ENCODE data around the gene SMIM45.
A peak's percentile ranks its signal among the peaks of the same experiment; 100 is the strongest.

Gene SMIM45

DNA sequence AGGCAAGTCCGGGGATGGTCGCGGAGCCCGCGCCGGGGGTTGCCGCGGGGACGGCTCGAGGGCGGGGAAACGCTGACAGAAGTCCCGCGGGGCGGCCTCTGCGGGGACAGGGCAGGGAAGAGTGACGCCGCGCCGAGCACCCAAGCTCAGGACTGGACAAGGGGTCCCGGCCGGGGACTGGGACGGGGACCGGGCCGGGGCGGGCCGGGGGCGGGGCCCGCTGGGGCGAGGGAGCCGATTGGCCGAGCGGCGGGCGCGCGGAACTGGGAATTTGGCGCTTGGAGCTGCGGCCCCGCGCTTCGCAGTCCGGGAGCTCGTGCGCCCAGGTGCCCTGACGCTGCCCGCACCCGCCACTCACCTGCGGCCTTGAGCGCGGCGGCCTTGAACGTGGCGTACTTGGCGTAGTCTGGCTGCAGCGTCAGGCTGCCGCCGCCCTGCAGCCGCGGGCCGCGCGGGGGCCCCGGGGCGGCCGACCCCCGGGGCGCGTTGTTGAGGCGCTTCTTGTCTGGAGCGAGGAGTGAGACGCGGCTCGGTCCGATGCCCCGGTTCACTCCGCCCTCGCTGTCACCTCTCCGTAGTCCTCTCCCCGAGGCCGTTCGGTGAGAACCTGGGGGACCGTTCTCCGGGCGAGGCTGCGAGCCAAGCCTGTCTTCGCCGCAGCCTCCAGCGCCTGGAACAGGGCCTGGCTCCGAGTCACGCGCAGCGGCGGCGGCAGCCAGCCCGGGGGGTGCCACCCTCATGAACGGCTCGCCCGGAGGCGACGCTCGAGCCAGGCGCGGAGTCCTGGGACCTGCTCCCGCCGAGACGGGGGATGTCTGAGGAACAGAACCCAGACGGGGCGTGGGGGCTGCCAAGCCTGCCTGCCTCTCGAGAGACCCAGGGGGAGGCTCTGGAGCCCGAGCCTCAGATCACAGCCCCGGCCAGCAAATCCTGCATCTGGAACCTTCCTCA is 41.6 kb upstream of the SMIM45 start:
- Histone ChIP-seq H3K9ac (ENCODE audit: low read depth in 1 of 2, low read length in 2 of 2) (no peak overlapping the region), H3K9me3 (ENCODE audit: control insufficient read depth in 2 of 2, low read length in 2 of 2) (no peaks in the 10 kb centered on the region), H3K27me3 (ENCODE audit: control insufficient read depth in 2 of 2, insufficient read depth in 2 of 2, low read length in 2 of 2) (peaks cover 36 to 40% of the 10 kb centered on the region in 2 donors), H3K4me3 (ENCODE audit: low read length in 2 of 2) (no peak overlapping the region), H3K27ac (ENCODE audit: low read depth in 2 of 2, low read length in 2 of 2) (no peak overlapping the region), H3K4me1 (ENCODE audit: control insufficient read depth in 2 of 2, insufficient read depth in 2 of 2, low read length in 2 of 2) (peaks cover 9 to 14% of the 10 kb centered on the region in 2 donors), H3K36me3 (ENCODE audit: control insufficient read depth in 2 of 2, insufficient read depth in 2 of 2, low read length in 2 of 2) (peaks cover 7 to 14% of the 10 kb centered on the region in 2 donors)

DNA sequence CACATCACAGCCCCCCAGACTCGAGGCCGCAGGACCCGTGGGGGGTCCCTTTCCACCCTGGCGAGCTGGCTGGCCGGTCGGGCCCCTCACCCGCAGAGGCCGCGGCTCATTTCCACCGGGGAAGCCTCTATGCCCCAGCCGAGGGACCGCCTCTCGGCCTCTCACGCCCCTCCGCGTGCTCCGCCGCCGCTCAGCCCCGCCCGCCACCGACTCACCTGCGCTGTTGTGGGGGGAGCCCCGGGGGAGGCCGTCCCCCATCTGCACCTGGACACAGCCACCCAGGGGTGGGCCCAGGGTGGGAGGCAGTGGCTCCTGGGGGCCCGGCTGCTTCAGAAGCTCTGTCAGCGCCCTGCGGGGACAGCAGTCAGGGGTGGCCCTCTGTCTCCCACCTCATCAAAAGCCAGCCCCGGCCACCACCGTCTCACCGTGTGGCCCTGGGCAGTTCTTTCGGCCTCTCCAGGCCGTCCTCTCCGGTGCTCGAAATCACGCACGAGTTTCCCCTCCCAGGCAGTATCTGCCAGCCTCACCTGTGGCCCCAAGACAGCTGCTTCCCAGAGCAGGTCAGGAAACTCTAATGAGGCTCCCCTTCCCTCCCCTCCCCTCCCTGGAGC is 40.8 kb upstream of the SMIM45 start:
- peaks cover 44 to 47% of the 10 kb centered on the region in 2 donors for H3K27me3 ChIP-seq (ENCODE audit: control insufficient read depth in 2 of 2, insufficient read depth in 2 of 2, low read length in 2 of 2)
- no peak overlapping the region for H3K4me3 ChIP-seq (ENCODE audit: low read length in 2 of 2)

DNA sequence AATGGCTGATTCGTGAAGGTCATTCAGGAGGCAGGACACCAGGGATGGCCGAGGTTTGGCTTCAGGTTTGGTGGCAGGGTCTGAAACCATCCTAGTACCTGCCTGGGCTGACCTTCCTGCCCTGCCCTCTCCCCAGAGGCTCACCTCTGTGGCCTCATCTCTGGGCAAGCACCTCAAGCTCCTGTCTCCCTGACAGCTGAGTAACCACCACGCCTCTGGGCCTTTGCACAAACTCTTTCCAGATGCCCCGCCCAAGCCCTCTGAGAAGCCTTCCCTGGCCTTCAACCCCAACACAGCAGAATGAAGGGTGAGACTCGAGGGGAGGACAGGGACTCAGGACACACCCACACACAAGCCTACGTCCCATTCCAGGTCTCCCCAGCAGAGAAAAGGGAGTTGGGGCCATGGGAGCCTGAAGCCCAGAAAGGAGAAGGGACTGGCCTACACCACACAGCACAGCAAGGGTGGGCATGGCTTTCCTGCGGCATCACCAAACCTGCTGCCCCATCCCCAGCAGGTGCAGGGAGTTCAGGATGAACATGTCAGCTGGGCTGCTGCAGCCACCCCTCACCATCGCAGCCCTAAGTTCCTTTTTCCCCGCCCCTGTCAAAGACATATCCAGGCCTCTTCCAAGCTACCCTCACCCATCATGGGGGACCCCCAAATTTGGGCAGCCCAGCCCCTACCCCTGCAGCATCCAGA is 39.5 kb upstream of the SMIM45 start:
- Histone ChIP-seq H3K4me1 (ENCODE audit: control insufficient read depth in 2 of 2, insufficient read depth in 2 of 2, low read length in 2 of 2) (peaks cover 11 to 14% of the 10 kb centered on the region in 2 donors), H3K27ac (ENCODE audit: low read depth in 2 of 2, low read length in 2 of 2) (no peak overlapping the region), H3K27me3 (ENCODE audit: control insufficient read depth in 2 of 2, insufficient read depth in 2 of 2, low read length in 2 of 2) (peaks cover 51 to 55% of the 10 kb centered on the region in 2 donors), H3K36me3 (ENCODE audit: control insufficient read depth in 2 of 2, insufficient read depth in 2 of 2, low read length in 2 of 2) (no peaks in the 10 kb centered on the region), H3K9ac (ENCODE audit: low read depth in 1 of 2, low read length in 2 of 2) (no peak overlapping the region), H3K4me3 (ENCODE audit: low read length in 2 of 2) (no peak overlapping the region), H3K9me3 (ENCODE audit: control insufficient read depth in 2 of 2, low read length in 2 of 2) (no peaks in the 10 kb centered on the region)

More for the DNA sequence above, 40.8 kb upstream of the SMIM45 start:
- Histone ChIP-seq H3K36me3 (ENCODE audit: control insufficient read depth in 2 of 2, insufficient read depth in 2 of 2, low read length in 2 of 2) (peaks cover 0 to 8% of the 10 kb centered on the region in 2 donors), H3K4me1 (ENCODE audit: control insufficient read depth in 2 of 2, insufficient read depth in 2 of 2, low read length in 2 of 2) (peaks cover 11 to 14% of the 10 kb centered on the region in 2 donors), H3K9ac (ENCODE audit: low read depth in 1 of 2, low read length in 2 of 2) (no peak overlapping the region), H3K27ac (ENCODE audit: low read depth in 2 of 2, low read length in 2 of 2) (no peak overlapping the region), H3K9me3 (ENCODE audit: control insufficient read depth in 2 of 2, low read length in 2 of 2) (no peaks in the 10 kb centered on the region)

DNA sequence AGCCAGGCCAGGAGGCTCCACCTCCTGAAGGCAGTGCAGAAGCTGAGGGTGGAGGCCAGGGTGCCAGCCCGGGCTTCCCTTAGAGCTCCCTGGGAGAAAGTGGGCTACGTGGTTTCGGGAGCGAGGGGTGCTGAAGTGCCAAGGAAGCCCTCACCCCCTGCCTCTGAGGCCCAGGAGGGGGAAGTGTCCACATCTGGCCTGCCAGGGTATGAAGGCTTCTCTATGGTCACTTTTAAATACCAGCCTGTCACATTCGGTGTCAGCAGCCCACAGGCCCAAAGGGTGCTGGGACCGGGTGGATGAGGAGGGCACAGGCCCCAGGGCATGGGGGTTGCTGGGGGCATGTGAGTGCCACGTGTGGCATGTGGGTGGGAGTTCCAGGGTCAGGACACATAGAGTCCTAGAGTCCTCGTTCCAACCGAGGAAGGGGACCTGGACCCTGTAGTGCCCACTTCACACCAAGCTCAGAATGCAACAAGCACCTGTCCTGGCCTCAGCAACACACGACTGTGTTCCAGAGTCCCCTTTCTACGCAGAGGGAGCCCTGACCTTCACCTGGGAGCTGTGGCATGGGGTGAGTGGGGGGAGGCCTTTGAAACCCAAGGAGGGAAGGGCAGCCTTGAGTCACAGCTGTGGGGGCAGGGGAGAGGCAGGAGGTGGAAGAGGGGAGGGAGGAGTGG is 38.8 kb upstream of the SMIM45 start:
- Histone ChIP-seq H3K4me1 (ENCODE audit: control insufficient read depth in 2 of 2, insufficient read depth in 2 of 2, low read length in 2 of 2) (peaks cover 11 to 21% of the 10 kb centered on the region in 2 donors), H3K36me3 (ENCODE audit: control insufficient read depth in 2 of 2, insufficient read depth in 2 of 2, low read length in 2 of 2) (no peaks in the 10 kb centered on the region), H3K27ac (ENCODE audit: low read depth in 2 of 2, low read length in 2 of 2) (no peak overlapping the region), H3K9ac (ENCODE audit: low read depth in 1 of 2, low read length in 2 of 2) (no peak overlapping the region), H3K4me3 (ENCODE audit: low read length in 2 of 2) (no peak overlapping the region), H3K9me3 (ENCODE audit: control insufficient read depth in 2 of 2, low read length in 2 of 2) (no peaks in the 10 kb centered on the region), H3K27me3 (ENCODE audit: control insufficient read depth in 2 of 2, insufficient read depth in 2 of 2, low read length in 2 of 2) (peaks cover 55 to 58% of the 10 kb centered on the region in 2 donors)

GRCh38 chr22:41913842-41914534 is 38.0 kb upstream of the SMIM45 start:
- Histone ChIP-seq H3K36me3 (ENCODE audit: control insufficient read depth in 2 of 2, insufficient read depth in 2 of 2, low read length in 2 of 2) (no peaks in the 10 kb centered on the region), H3K27ac (ENCODE audit: low read depth in 2 of 2, low read length in 2 of 2) (no peak overlapping the region), H3K9me3 (ENCODE audit: control insufficient read depth in 2 of 2, low read length in 2 of 2) (no peaks in the 10 kb centered on the region), H3K9ac (ENCODE audit: low read depth in 1 of 2, low read length in 2 of 2) (no peak overlapping the region), H3K27me3 (ENCODE audit: control insufficient read depth in 2 of 2, insufficient read depth in 2 of 2, low read length in 2 of 2) (peaks cover 56 to 60% of the 10 kb centered on the region in 2 donors), H3K4me1 (ENCODE audit: control insufficient read depth in 2 of 2, insufficient read depth in 2 of 2, low read length in 2 of 2) (peaks cover 11 to 25% of the 10 kb centered on the region in 2 donors), H3K4me3 (ENCODE audit: low read length in 2 of 2) (no peak overlapping the region)

DNA sequence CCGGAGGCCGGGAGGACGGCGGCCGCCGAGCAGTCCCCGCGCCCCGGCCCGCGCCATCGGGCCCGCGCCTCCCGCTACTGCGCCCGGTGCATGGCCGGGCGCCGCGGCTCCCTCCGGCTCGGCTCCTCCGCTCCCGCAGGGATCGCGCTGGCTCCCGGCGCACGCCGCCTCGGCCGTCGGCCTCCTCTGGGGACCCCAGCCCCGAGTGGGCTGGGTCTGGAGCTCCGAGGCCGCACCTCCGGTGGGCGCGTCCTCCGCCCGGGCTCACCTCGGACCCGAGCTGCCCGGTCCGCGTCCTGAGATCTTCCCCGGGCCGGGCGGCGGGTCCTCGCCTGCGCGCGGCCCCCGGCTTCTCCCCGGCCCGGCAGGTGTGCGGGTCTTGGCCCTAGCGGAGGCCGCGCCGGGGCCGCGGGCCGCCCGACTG is 37.3 kb upstream of the SMIM45 start:
- Histone ChIP-seq H3K27ac (ENCODE audit: low read depth in 2 of 2, low read length in 2 of 2) (no peak overlapping the region), H3K9me3 (ENCODE audit: control insufficient read depth in 2 of 2, low read length in 2 of 2) (no peaks in the 10 kb centered on the region), H3K4me1 (ENCODE audit: control insufficient read depth in 2 of 2, insufficient read depth in 2 of 2, low read length in 2 of 2) (peaks cover 17 to 31% of the 10 kb centered on the region in 2 donors), H3K27me3 (ENCODE audit: control insufficient read depth in 2 of 2, insufficient read depth in 2 of 2, low read length in 2 of 2) (peaks cover 52 to 59% of the 10 kb centered on the region in 2 donors), H3K36me3 (ENCODE audit: control insufficient read depth in 2 of 2, insufficient read depth in 2 of 2, low read length in 2 of 2) (no peaks in the 10 kb centered on the region), H3K9ac (ENCODE audit: low read depth in 1 of 2, low read length in 2 of 2) (no peak overlapping the region), H3K4me3 (ENCODE audit: low read length in 2 of 2) (peak overlapping the region; percentile 16 to 26)

- peaks cover 18 to 32% of the 10 kb centered on the region in 2 donors for H3K4me1 ChIP-seq (ENCODE audit: control insufficient read depth in 2 of 2, insufficient read depth in 2 of 2, low read length in 2 of 2)
- H3K9ac ChIP-seq (ENCODE audit: low read depth in 1 of 2, low read length in 2 of 2): no peak within 1 kb of the TSS
- no peaks in the 10 kb centered on the region for H3K9me3 ChIP-seq (ENCODE audit: control insufficient read depth in 2 of 2, low read length in 2 of 2)
- no peak within 1 kb of the TSS for H3K27ac ChIP-seq (ENCODE audit: low read depth in 2 of 2, low read length in 2 of 2)
- no peaks in the 10 kb centered on the region for H3K36me3 ChIP-seq (ENCODE audit: control insufficient read depth in 2 of 2, insufficient read depth in 2 of 2, low read length in 2 of 2)
- H3K27me3 ChIP-seq (ENCODE audit: control insufficient read depth in 2 of 2, insufficient read depth in 2 of 2, low read length in 2 of 2): peaks cover 52 to 59% of the 10 kb centered on the region in 2 donors
- H3K4me3 ChIP-seq (ENCODE audit: low read length in 2 of 2): peak within 1 kb of the TSS; percentile 16 to 44
Measured at GRCh38 chr22:41915035-41915785, 36.7 kb upstream of the SMIM45 start, which contains the start of gene SHISA8. SHISA8 (minus strand) TSS chr22:41915074; CDS start chr22:41914667, 407 bp downstream.

DNA sequence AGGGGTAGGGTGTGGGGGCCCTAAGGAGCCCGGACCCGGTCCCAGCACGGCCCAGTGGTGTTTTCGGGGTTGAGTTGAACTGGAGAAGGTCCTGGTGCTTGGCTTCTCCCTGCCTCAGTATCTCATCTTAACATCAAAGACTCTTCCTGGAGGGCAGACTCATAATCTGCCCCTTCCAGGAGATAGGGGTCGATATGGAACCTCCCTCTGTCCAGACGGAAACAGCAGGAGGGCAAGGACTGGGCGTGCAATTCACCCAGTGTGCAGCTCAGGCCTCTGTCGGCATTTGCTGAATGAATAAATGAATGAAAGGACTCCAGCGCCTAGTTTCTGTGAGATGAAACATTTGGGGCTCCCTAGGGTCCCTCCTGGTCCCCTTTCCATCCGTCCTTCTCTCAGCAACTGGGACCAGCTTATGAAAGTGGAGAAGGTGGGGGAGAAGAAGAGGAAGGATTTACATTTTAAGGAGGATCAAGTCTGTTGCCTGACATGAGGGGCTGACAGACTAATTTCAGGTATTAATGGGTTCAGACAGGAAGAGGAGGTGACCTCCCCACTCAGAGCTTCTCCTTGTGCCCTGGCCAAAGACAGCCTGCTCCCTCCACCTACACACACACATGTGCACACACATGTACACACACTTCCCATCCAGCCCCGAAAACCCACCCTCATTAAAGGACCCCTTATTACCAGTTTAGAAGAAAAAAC is 36.0 kb upstream of the SMIM45 start:
- Histone ChIP-seq H3K9ac (ENCODE audit: low read depth in 1 of 2, low read length in 2 of 2) (no peak overlapping the region), H3K9me3 (ENCODE audit: control insufficient read depth in 2 of 2, low read length in 2 of 2) (no peaks in the 10 kb centered on the region), H3K4me3 (ENCODE audit: low read length in 2 of 2) (no peak overlapping the region), H3K27ac (ENCODE audit: low read depth in 2 of 2, low read length in 2 of 2) (no peak overlapping the region), H3K4me1 (ENCODE audit: control insufficient read depth in 2 of 2, insufficient read depth in 2 of 2, low read length in 2 of 2) (peaks cover 15 to 27% of the 10 kb centered on the region in 2 donors), H3K36me3 (ENCODE audit: control insufficient read depth in 2 of 2, insufficient read depth in 2 of 2, low read length in 2 of 2) (no peaks in the 10 kb centered on the region), H3K27me3 (ENCODE audit: control insufficient read depth in 2 of 2, insufficient read depth in 2 of 2, low read length in 2 of 2) (peaks cover 49 to 56% of the 10 kb centered on the region in 2 donors)

Measured in mucosa of rectum (tissue), 2 donors.